Measurements from ENCODE around the gene TCF12.
"Not testable (repeated sequence)": the region's sequence is repeated elsewhere in the genome, so short reads cannot be mapped to it uniquely, and the experiment has no call there.

The TCF12 gene

GRCh38 chr15:56978898-56979662, 60.6 kb downstream of the TCF12 start:
- no peak for DNase-seq (ENCODE audit: low read depth, low spot score)

- DNase-seq (ENCODE audit: low read depth, low spot score) = no peak
These were observed 62.0 kb downstream of the TCF12 start for GRCh38 chr15:56980473-56980872.

- DNase-seq (ENCODE audit: low read depth, low spot score) = no peak
These were observed 62.7 kb downstream of the TCF12 start for GRCh38 chr15:56981160-56981559.

GRCh38 chr15:56982987-56983386, 64.5 kb downstream of the TCF12 start:
- DNase-seq (ENCODE audit: low read depth, low spot score) = no peak

- no peak for DNase-seq (ENCODE audit: low read depth, low spot score)
These were observed 66.4 kb downstream of the TCF12 start for GRCh38 chr15:56984681-56985481.

- DNase-seq (ENCODE audit: low read depth, low spot score) = no peak
These were observed 67.4 kb downstream of the TCF12 start for GRCh38 chr15:56985856-56986255.

- DNase-seq (ENCODE audit: low read depth, low spot score) = no peak
These were observed 68.8 kb downstream of the TCF12 start for GRCh38 chr15:56987286-56987685.

GRCh38 chr15:56988219-56988618, 69.8 kb downstream of the TCF12 start:
- DNase-seq (ENCODE audit: low read depth, low spot score) = no peak

- DNase-seq (ENCODE audit: low read depth, low spot score) = no peak
These were observed 71.0 kb downstream of the TCF12 start for GRCh38 chr15:56989411-56989924.

- DNase-seq (ENCODE audit: low read depth, low spot score) = no peak
These were observed 72.6 kb downstream of the TCF12 start for GRCh38 chr15:56991017-56991416.

- DNase-seq (ENCODE audit: low read depth, low spot score) = no peak
These were observed 74.3 kb downstream of the TCF12 start for GRCh38 chr15:56992725-56993124.

GRCh38 chr15:56994280-56994679, 75.8 kb downstream of the TCF12 start:
- DNase-seq (ENCODE audit: low read depth, low spot score) = no peak

- DNase-seq (ENCODE audit: low read depth, low spot score) = no peak
These were observed 77.6 kb downstream of the TCF12 start for GRCh38 chr15:56996093-56996492.

- DNase-seq (ENCODE audit: low read depth, low spot score) = no peak
These were observed 78.5 kb downstream of the TCF12 start for GRCh38 chr15:56996746-56997470.

- no peak for DNase-seq (ENCODE audit: low read depth, low spot score)
These were observed 85.0 kb downstream of the TCF12 start for GRCh38 chr15:57003418-57003817.

- DNase-seq (ENCODE audit: low read depth, low spot score) = no peak
These were observed 86.8 kb downstream of the TCF12 start for GRCh38 chr15:57005244-57005643.

GRCh38 chr15:57007797-57008196, 89.4 kb downstream of the TCF12 start:
- not testable (repeated sequence) for DNase-seq (ENCODE audit: low read depth, low spot score)

GRCh38 chr15:57010724-57011123, 92.3 kb downstream of the TCF12 start:
- no peak for DNase-seq (ENCODE audit: low read depth, low spot score)

- no peak for DNase-seq (ENCODE audit: low read depth, low spot score)
These were observed 94.1 kb downstream of the TCF12 start for GRCh38 chr15:57012556-57012955.

GRCh38 chr15:57014896-57015295, 96.5 kb downstream of the TCF12 start:
- DNase-seq (ENCODE audit: low read depth, low spot score) = not testable (repeated sequence)

GRCh38 chr15:57015360-57015759, 96.9 kb downstream of the TCF12 start:
- DNase-seq (ENCODE audit: low read depth, low spot score) = no peak

GRCh38 chr15:57015897-57016296, 97.5 kb downstream of the TCF12 start:
- no peak for DNase-seq (ENCODE audit: low read depth, low spot score)
